PFSK-1 (cell line): ENCODE results near the gene GDPD4.

Source experiments
- POLR2AphosphoS5 ChIP-seq: IDR thresholded peaks from 2 replicates; pipeline ENCODE4 v1.6.1; 2012; ENCODE audit warnings: low read depth, mild to moderate bottlenecking, control low read depth, low read length, moderate library complexity
- REST ChIP-seq, 2 experiments: IDR thresholded peaks; 2 replicates each; pipeline versions ENCODE4 v1.6.1 to v1.8.0; 2011 to 2012; ENCODE audit warnings: low read depth in 2 of 2, low read length in 2 of 2, control low read depth in 1 of 2, inconsistent platforms in 1 of 2, mild to moderate bottlenecking in 1 of 2, moderate library complexity in 1 of 2; ENCODE audit not compliant: insufficient read depth in 1 of 2

- TF ChIP-seq REST (IDR thresholded peaks at IDR 0.05; ENCODE audit: insufficient read depth in 1 of 2, low read depth in 2 of 2, low read length in 2 of 2): no peak
- no peak for TF ChIP-seq POLR2AphosphoS5
Measured at GRCh38 chr11:77186302-77186701, 115.2 kb downstream of the GDPD4 start.
